Dermis blood vessel endothelial cell (primary cell): ENCODE measurements around the gene MTOR. TPM values are rescaled to one million over a fixed set of nuclear protein-coding genes. Genes with fewer than 3 reads are reported as not detected.
"Not testable (repeated sequence)": the region's sequence is repeated elsewhere in the genome, so short reads cannot be mapped to it uniquely, and the experiment has no call there.

Experiments
- DNase-seq: peaks from one replicate; pipeline ENCODE4 v3.0.0; 2010
- total RNA-seq: library from RNA; depleted of rRNA; stranded (reverse); fragments of >200 nt; gene quantifications from 2 replicates; pipeline ENCODE4 v1.2.3, GENCODE V29; 2014

The MTOR gene
- total RNA-seq, 1 donor from 2014 or later = 63.5 TPM

DNA sequence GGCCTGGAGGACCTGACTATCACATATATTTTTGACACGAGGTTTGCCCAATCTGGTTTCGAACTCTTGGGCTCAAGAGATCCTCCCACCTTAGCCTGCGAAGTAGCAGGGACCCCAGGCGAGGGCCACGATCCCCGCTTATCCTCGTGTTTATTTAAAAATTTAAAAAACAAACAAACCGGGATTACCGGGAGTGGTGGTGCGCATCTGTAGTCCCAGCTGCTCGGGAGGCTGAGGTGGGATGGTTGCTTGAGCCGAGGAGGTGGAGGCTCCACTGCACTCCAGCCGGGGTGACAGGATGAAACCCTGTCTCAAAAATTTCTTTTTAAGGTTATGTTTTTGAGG lies 162.2 kb downstream of the MTOR start:
- no peak for DNase-seq

DNA sequence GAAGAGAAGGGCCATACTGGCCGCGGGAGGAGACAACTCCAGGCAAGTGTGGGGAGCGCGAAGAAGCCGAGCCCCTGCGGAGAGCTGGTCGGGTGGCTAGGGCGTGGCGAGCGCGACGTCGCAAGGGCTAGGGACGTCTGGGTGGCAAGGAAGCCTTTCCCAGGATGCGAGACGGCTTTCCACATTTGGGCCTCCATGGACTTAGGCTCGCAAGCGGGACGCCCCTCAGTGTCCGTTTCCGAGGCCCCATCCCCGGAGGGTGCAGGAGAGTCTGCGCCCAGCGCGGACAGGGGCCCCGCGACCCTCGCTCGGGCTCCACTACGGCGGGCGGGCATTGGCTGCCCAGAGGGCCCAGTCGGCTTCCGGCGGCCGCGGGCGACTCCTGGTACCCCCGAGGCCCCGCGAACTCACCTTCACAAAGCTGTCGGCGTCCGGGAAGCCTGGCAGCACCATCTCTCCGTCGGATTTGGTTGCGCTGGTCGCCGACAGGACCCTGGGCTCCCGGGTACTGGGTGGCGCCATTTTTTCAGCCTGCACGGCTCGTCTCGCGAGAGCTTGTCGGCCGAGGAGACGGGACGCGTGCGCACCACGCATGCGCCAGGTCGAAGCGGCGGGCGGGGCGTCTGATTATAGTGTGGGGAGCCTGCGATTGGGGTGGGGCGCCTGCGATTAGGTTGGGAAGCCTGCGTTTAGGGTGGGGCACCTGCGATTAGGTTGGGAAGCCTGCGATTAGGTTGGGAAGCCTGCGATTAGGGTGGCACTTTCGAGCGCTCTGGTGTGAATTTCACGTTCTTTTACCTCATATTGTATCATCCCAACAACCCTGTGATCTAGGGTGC lies 162.8 kb downstream of the MTOR start, which contains the start of gene EXOSC10:
Gene EXOSC10 (minus strand): TSS at position 560 of the 839 bp plus-strand sequence. CDS start 38 bp downstream, at position 522.
- peak; percentile 94 for DNase-seq

DNA sequence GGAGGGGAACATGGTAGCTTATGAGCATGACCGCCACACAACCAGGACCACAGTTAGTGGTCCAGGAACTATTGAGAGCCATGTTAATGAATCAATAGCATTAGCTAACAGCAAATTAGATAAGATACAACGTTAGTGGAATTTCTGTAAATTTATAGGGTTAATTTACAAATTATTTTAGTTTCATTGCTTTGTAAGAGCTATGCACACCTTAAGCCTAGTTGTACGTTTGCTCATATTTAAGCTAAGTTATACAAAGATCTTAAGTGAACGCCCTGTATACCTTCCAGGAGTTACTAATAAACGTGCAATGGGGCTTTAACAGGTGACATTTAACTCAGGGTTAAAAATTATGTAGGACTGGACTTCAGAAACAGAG lies 163.4 kb downstream of the MTOR start:
- DNase-seq = no peak

DNA sequence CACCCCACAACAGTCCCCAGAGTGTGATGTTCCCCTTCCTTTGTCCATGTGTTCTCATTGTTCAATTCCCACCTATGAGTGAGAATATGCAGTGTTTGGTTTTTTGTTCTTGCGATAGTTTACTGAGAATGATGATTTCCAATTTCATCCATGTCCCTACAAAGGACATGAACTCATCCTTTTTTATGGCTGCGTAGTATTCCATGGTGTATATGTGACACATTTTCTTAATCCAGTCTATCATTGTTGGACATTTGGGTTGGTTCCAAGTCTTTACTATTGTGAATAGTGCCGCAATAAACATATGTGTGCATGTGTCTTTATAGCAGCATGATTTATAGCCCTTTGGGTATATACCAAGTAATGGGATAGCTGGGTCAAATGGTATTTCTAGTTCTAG lies 178.6 kb downstream of the MTOR start:
- not testable (repeated sequence) for DNase-seq

DNA sequence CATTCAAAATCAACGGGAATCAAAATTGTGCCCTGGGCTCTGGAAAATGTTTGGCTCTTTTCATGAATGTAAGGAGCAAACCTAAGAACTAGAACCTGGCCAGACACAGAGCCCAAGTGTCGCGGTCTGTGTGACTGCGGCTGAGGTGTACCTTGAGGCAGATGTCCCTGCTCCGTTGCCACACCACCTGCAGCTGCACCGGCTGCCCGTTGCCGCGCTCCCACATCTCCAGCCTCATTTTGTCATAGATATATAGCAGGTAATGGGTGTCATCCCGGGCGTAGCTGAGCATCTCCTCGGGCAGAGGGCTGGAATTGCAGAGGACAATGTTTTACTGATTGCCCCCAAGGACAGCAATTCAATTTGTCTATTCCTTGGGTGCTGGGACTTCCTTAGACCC lies 181.4 kb downstream of the MTOR start:
- DNase-seq = no peak

DNA sequence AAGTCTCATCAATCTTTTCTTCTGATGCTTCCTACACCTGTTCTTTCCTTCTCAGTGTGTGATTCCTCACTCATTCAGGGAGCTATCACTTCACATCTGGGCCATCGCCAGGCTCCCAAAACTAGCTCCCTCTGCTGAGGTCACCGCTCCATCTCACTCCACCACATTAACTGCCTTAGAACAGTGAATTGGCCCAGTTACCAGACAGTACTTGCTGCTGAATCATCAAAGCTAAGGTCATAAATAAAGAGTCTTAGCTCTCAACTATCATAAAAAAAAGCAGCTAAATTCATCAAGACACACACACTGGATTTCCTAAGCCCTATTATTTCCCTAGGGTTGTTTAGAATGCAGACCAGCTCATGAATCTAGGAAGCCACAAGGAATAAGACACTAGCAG lies 183.7 kb downstream of the MTOR start:
- no peak for DNase-seq

DNA sequence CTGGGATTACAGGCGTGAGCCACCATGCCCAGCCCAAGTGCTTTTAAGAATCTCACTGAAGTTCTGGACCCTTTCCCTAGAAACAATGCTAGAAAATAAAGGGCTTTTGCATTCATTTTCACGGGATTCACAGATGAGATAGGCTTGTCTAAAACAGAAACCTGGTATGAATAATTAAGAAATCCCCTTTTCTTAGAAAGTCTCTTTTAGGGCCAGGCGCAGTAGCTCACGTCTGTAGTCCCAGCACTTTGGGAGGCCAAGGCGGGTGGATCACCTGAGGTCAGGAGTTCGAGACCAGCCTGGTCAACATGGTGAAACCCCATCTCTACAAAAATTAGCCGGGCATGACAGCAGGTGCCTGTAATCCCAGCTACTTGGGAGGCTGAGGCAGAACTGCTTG lies 189.0 kb downstream of the MTOR start:
- DNase-seq = not testable (repeated sequence)

DNA sequence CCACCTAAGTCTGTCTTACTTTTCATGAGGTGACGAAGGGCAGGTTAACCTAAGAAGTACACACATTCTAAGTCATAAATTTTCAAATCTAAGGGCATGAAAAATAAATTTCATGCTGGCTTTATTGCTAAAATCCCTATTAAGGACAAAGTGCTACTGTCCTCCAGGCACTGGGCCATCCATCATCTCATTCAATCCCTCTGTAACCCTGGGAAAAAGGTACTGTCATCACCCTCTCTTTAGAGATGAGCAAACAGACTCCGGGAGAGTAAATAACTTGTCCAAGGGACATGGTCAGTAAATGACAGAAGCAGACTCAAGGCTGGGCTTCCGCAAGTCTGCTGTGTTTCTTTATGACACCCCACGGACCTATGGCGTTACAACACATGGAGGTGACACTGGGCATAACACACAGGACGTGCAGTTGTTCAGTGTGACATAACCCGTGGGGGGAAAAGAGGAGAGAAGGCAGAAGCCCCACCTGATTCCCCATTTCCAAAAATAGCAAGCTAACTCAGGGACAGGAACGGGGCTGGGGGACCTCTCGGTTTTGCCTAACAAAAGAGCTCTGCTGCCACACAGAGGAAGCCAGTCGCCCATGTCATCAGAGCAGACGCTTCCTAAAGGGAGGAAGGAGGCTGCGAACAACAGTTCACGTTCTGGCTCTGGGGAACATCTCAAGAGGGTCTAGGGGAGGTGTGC lies 190.0 kb downstream of the MTOR start:
- DNase-seq = no peak

DNA sequence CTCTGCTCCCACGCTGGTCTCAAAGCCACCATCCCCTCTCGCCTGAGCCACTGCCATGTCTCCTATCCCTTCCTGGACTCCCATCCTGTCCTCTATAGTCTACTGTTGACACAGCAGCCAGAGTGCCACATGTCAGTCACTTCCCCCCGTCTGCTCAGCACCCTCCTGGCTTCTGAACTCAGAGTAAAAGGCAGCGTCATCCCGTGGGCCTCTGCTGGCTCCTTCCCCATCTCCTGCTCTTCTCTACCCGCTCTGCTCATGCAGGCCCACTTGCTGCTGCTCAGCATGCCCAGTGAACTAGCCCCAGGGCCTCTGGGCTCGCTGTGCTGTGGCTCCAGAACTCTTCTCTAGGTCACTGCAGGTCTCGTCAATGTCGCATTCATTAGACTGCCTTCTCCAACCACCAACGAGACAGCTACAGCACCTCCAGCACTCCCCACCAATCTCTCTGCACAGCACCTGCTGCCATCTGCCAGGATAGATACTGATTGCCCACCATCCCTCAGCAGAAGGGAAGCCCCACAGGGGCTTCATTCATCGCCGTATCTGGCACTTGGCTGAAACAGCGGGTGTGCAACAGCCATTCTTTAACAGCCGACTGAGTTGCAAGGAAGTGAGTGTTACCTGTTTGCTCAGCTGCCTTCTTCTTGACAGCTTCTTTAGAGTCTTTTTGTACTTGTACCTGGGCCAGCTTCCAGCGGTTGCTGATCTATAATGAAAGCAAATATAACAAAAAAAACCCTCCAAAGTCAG lies 190.7 kb downstream of the MTOR start:
- no peak for DNase-seq

DNA sequence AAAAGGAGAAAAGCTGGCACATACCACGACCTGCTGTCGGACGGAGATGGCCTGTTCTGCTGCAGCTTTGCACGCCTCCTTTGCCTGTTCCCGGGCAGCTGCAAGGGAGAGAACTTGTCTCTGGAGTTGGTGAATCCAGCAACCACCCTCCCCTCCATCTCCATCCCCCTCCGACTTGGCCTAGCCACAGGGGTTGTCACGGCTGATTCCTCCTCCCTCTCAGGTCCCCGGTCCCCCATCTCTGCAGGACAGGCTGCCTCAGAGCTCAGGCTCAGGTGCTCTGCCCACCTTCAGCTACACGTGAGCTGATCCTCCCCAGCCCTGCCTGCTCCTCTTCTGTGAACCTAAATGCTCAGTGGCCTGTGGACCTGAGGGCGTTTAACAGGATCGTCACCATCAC lies 191.5 kb downstream of the MTOR start:
- DNase-seq = no peak

DNA sequence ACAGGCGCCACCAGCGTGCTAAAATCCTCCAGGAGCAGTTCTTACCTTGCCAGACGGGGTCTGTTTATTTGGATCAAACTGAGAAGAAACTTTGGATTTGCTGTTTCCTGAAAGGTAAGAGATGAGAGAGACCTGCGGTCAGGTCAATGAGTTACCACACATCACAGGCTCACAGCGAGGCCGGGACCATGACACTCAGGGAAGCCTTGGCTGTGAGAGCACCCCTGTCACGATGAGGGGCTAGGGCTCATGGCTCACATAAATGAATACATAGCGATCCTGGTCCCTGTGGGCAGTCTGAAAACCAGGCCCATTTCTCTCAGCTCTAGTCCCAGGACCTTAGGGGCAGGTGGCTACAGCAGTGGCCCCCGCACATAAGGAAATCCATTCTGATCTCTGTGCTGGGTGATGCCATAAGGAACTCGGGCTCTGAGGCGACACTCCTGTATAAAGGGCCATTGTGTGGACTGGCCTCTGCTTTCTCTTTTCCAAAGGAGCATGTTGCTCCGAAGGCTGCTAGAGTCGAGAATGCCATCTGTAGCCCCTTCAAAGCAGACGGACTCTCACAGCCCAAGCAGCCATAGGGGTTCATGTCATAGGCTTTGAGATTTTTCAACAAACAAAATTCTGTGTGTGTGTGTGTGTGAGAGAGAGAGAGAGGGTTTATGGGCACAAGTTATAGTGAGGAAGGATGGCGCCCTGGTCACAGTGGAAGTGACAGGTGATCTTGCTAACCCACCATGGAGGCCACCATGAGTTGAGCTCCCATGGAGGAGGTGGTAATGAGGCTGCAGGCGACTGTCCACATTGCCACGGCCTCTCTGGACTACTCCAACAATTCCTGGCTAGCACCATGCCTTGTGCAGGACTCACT lies 193.5 kb downstream of the MTOR start:
- DNase-seq = no peak

DNA sequence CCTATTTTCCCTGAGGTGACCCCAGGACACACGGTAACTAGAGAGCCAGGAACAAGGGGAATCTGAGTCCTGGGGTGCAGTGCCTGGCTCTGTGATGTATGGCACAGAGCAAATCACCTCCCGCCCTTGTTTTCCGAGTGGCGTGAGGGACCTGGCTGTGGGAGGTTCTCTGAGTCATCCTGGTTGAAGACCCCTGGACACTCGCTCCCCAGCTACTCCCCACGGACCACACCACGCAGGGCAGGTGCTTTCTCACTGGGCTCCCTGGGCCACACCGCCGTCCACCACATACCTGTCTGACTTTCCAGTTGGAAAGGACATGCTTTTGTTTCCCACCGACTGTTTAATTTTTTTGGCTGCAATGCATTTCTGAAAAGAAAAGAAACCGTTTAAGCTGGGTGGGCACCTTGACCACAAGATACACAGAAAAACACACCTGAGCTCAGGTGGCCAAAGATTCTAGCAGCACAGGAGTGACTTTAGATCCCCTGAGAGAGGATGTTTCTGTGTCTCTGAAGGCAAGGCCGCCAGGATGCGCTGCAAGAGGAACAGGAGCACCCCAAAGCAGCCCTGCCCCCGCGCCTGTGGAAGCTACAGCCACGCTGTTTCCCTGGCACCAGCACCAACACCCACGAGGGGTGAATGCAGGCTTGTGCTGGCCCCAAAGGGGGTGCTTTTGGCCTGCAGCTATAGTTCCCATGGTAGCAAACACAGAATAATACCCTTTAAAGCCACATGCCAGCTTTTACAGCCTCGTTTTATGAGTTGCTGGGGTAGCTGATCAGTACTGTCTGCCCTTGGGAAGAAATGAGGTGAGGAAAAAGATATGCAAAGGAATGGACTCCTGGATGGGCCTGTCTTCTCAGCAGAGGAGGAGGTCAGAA lies 194.4 kb downstream of the MTOR start:
- DNase-seq = no peak

DNA sequence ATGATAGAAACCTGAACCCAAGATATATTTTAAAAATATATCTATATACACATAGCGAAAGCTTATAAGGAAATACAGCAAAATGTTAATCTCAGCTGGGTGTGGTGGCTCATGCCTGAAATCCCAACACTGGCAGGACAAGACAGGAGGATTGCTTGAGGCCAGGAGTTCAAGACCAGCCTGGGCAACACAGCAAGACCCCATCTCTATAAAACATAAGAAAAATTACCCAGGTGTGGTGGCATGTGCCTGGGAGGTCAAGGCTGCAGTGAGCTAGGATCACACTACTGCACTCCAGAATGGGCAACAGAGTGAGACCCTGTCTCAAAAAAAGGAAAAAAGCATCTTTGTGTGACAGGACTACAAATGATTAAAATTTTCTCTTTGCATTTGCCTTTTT lies 196.6 kb downstream of the MTOR start:
- no peak for DNase-seq

DNA sequence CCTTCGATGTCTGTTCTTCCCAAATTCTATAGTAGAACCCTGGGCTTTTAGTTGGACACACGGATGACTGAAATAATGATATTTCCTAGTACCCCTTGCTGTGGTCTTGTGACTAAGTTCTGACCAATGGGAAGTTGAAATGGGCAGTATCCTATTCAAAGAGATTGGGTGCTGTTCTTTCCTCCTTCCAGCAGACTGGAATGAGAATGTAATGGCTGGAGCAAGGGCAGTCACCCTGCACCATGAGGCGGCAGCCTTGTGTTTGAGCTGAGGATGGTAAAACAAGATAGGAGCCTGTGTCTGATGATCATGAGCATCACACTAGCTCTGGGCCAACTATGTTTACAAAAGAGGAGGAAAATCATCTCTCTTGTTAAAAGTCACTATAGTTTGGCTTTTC lies 197.4 kb downstream of the MTOR start:
- DNase-seq = no peak

DNA sequence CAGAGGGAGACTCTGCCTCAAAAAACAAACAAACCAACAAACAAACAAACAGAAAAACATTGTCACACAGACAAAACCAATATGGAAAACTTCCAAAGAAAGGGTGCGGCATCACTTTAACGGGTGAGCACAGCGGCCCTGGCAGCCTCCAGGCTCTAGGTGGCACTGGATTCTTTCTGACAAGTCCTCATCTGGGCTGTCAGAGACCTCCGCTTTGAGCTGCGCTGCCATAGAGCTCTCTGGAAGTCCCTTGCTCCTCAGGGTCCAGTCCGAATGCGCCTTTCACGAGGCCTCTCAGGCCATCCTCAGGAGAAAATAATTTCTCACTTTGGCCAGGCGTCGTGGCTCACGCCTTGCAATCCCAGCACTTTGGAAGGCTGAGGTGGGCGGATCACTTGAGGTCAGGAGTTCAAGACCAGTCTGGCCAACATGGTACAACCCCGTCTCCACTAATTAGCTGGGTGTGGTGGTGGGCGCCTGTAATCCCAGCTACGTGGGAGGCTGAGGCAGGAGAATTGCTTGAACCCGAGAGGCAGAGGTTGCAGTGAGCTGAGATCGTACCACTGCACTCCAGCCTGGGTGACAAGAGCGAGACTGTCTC lies 198.3 kb downstream of the MTOR start:
- not testable (repeated sequence) for DNase-seq

DNA sequence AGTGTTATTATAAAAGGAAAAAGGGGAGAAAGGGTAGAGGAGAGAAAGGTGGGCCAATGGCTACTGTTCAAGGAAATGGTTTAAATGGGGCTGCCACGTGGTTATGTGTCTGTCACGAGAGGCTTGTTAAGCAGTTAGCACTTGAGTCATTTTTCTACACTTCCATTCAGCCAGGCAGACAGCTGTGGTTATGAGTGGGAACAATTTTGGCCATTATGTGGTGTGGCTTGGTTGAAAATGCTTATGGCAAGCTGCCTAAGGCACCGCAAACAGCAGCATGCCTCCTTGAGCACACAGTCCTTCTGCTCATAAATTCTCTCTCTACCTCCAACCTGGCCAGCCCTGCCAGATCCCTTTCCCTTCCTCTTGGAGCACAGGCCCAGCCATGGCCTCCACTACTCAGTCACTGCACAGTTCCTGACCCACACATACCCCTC lies 199.4 kb downstream of the MTOR start:
- no peak for DNase-seq

DNA sequence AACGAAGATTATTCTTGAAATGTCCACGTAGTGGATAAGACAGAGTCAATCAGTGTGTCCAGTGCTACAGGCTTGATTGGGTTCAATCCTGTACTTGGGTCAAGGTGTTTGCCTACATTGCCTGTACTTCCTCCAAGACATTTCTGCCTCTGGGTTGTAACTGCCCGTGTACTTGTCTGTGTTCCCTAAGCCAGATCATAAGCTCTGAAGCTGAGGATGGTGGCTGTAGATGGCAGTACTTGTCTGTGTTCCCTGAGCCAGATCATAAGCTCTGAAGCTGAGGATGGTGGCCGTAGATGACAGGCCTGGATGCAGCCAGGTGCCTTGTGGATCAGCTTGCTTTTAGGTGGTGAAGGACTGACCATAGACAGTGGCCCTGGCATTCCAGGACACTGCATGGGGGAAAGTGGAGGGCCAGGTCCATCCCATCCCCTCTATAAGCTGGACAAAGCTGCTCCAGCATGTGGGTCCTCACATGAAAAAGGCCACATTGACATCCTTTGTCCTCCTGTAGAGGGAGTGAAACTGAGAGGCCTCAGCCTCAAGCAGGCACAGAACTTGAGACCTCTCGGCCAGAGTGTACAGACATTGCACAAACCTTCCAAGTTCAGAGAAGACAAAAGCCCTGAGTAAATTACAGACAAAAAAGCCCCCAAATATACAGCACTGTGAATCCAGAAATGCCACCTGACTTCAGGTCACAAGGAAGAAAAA lies 200.5 kb downstream of the MTOR start:
- DNase-seq = no peak

DNA sequence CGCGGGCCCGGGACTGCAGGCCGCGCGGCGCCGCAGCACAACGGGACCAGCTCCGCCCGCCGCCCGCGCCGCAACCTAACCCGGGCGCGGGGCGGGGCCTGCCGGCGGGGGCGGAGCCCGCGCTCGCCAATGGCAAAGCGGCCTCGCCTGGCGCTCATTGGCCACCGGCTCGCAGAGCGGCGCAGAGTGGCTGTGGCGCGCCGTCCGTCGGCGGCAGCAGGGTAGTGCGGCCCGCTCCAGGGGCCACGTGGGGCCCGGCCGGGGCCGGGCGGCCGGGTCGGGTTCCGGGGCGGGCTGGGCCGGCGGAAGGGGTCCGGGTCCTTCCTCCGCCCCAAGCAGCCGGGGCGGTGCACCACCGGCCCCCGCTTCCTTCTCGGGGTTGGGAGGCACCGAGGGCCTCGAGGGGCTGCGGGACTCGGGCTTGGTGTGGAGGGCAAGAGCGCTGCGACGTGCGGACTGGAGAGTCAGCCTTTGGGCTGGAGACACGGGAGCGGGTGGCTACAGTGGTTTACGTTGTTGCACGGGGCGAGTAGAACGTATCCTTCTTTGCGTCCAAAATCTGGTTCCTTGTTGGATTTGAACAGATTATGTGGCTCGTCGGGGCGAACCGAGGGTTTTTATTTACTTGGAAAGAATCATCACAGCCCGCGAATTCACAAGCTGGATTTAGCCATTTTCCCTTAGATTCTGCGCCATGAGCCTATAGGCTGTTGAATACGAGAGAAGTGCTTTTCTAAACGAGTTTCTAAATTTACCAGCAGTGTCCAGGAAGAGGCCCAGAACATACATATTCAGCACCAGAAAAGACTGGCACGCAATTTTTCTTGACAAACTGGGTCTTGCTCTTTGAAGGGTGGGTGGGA lies 202.2 kb downstream of the MTOR start, which contains the start of gene SRM:
Gene SRM (minus strand): TSS at position 51 of the 863 bp plus-strand sequence. CDS start 75 bp downstream, outside the sequence.
- DNase-seq = peak; percentile 93
